Measurements from ENCODE around the gene PDS5B. TPM values are rescaled to one million over a fixed set of nuclear protein-coding genes. Genes with fewer than 3 reads are reported as not detected.
"Not testable (repeated sequence)": the region's sequence is repeated elsewhere in the genome, so short reads cannot be mapped to it uniquely, and the experiment has no call there.

The PDS5B gene
- total RNA-seq, 1 donor from 2014 or later: 19.6 TPM

DNA sequence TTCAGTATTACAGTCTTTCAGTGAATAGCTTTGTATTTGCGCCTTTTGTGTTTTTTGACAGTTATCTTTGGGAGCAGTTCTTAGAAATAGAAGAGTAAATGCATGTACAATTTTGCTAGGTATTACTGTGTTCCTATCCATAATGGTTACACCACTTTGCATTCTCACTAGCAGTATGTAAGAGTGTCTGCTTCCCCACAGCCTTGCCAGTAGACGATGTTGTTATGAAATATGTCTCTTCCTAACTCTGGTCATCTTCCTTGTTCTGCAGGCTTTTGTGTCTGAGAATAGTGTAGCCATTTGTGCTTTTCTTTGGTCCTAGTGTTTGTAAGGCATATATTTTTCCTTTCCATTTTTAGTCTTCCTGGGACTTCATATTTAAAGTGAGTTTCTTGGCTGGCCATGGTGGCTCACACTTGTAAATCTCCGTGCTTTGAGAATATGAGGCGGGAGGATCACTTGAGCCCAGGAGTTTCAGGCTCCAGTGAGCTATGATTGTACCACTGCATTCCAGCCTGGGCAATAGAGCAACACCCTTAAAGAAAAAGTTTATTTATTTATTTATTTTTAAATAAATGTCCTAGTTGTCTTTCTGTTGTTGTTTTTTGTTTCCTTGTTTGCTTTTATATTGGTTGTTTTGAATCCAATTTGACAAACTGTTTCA, 140.3 kb downstream of the PDS5B start:
- no peak overlapping the region for H3K4me3 ChIP-seq (ENCODE audit: low read depth, low read length)
- DNase-seq (ENCODE audit: low read depth): no peak
- TF ChIP-seq CTCF (IDR thresholded peaks at IDR 0.05; ENCODE audit: insufficient read depth, low read length, poor library complexity, severe bottlenecking): no peak
- no peaks in the 10 kb centered on the region for H3K36me3 ChIP-seq (ENCODE audit: control insufficient read depth, insufficient read depth, low read length)
- no peaks in the 10 kb centered on the region for H3K27me3 ChIP-seq (ENCODE audit: control insufficient read depth, insufficient read depth, low read length)

GRCh38 chr13:32728327-32728726, 142.1 kb downstream of the PDS5B start:
- DNase-seq (ENCODE audit: low read depth): no peak
- TF ChIP-seq CTCF (IDR thresholded peaks at IDR 0.05; ENCODE audit: insufficient read depth, low read length, poor library complexity, severe bottlenecking): no peak
- Histone ChIP-seq H3K4me3 (ENCODE audit: low read depth, low read length) (no peak overlapping the region), H3K36me3 (ENCODE audit: control insufficient read depth, insufficient read depth, low read length) (no peaks in the 10 kb centered on the region), H3K27me3 (ENCODE audit: control insufficient read depth, insufficient read depth, low read length) (no peaks in the 10 kb centered on the region)

DNA sequence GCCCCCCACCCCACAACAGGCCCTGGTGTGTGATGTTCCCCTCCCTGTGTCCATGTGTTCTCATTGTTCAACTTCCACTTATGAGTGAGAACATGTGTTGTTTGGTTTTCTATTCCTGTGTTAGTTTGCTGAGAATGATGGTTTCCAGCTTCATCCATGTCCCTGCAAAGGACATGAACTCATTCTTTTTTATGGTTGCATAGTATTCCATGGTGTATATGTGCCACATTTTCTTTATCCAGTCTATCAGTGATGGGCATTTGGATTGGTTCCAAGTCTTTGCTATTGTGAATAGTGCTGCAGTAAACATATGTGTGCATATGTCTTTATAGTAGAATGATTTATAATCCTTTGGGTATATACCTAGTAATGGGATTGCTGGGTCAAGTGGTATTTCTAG, 142.8 kb downstream of the PDS5B start:
- not testable (repeated sequence) for H3K36me3 ChIP-seq (ENCODE audit: control insufficient read depth, insufficient read depth, low read length); H3K4me3 ChIP-seq (ENCODE audit: low read depth, low read length); DNase-seq (ENCODE audit: low read depth); H3K27me3 ChIP-seq (ENCODE audit: control insufficient read depth, insufficient read depth, low read length)

DNA sequence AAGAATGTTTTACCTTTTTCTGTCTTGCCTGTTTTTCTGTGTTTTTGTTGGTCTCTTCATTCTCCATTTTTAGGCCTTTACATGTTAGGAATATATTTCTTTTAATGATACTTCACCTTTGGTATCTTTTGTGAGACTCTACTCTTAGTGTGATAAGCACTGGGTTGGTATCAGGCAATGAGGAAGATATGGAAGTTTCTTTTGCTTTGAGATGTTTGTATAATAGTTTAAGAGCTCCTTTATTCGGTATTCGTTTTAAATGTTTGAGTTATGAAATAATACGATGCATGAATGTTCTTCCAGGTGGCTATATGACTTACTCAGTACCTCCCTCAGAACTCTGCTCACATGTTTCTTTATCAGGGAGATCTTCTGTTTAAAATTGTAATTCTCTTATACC, 144.8 kb downstream of the PDS5B start:
- no peak for TF ChIP-seq CTCF (IDR thresholded peaks at IDR 0.05; ENCODE audit: insufficient read depth, low read length, poor library complexity, severe bottlenecking)
- Histone ChIP-seq H3K27me3 (ENCODE audit: control insufficient read depth, insufficient read depth, low read length) (no peaks in the 10 kb centered on the region), H3K4me3 (ENCODE audit: low read depth, low read length) (no peak overlapping the region), H3K36me3 (ENCODE audit: control insufficient read depth, insufficient read depth, low read length) (no peaks in the 10 kb centered on the region)
- DNase-seq (ENCODE audit: low read depth): no peak

DNA sequence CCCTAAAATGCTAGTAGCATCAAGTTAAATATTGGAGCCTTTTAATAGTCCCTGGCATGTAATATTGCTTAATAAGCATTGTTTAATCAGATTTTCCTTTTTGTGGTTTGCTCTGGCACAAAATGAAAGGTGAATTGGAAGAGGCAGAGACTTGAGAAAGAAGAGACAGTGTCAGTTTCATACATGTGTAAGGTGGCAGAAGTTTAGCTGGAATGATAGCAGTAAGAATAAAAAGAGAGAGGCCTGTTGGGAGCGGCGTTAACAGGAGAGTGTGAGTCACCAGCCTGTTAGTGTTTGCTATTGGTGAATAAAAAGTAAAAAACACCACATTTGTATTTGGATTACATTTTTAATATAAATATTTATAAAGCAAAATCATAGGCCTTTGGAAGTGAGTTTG, 145.3 kb downstream of the PDS5B start:
- DNase-seq (ENCODE audit: low read depth): no peak
- TF ChIP-seq CTCF (IDR thresholded peaks at IDR 0.05; ENCODE audit: insufficient read depth, low read length, poor library complexity, severe bottlenecking): no peak
- no peaks in the 10 kb centered on the region for H3K36me3 ChIP-seq (ENCODE audit: control insufficient read depth, insufficient read depth, low read length)
- H3K27me3 ChIP-seq (ENCODE audit: control insufficient read depth, insufficient read depth, low read length): no peaks in the 10 kb centered on the region
- no peak overlapping the region for H3K4me3 ChIP-seq (ENCODE audit: low read depth, low read length)

DNA sequence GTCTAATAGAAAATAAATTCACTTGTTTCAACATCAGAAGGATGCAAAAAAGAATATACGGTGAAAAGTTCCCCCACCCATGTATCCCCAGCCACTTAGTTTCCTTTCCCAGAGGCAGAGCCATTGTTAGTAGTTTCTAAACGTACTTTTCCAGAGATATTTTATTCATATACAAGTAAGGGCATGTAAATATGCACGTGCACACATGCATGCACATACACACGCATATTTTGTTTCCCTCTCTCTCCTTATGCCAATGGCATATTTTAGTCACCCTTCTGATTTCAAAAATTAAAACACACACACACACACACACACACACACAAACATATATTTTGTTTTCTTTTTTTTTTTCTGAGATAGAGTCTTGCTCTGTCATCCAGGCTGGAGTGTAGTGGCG, 147.4 kb downstream of the PDS5B start:
- Histone ChIP-seq H3K36me3 (ENCODE audit: control insufficient read depth, insufficient read depth, low read length) (no peaks in the 10 kb centered on the region), H3K27me3 (ENCODE audit: control insufficient read depth, insufficient read depth, low read length) (no peaks in the 10 kb centered on the region), H3K4me3 (ENCODE audit: low read depth, low read length) (no peak overlapping the region)
- DNase-seq (ENCODE audit: low read depth): no peak
- no peak for TF ChIP-seq CTCF (IDR thresholded peaks at IDR 0.05; ENCODE audit: insufficient read depth, low read length, poor library complexity, severe bottlenecking)
